ENCODE results near the gene NUTM2E. TPM values are rescaled to one million over a fixed set of nuclear protein-coding genes. Genes with fewer than 3 reads are reported as not detected.

Gene NUTM2E
- total and polyA plus RNA-seq, 11 donors = 0.08 to 0.56 (median 0.34) TPM; not detected in 7

Other genes starting within 250 kb of the NUTM2E start
- gene SFTPA1, start 215.8 kb upstream of the NUTM2E start, total RNA-seq = not detected
- gene SFTPA1, start 215.8 kb upstream of the NUTM2E start, polyA plus RNA-seq = under 1 TPM in 1 of 2 donors, not detected in 1; 0.26 TPM
- 1 to 10 TPM in 3 of 9 donors, under 1 TPM in 6; 0.36 to 1.5 (median 0.83) TPM for gene NUTM2B, start 123.5 kb upstream of the NUTM2E start, total RNA-seq
- gene NUTM2B, start 123.5 kb upstream of the NUTM2E start, polyA plus RNA-seq = 1 to 10 TPM in 1 of 2 donors, under 1 TPM in 1; 0.01 to 1.8 TPM
- gene SFTPD, start 122.4 kb downstream of the NUTM2E start, total RNA-seq = 1 to 10 TPM in 5 of 9 donors, under 1 TPM in 3, not detected in 1; 0.21 to 1.9 (median 1.1) TPM
- gene SFTPD, start 122.4 kb downstream of the NUTM2E start, polyA plus RNA-seq = under 1 TPM; 0.12 to 0.27 TPM

All from heart left ventricle (tissue), 11 donors.